GM20431 (cell line): ENCODE data around the gene PCK1.

ENCODE experiments used
- in situ Hi-C: fragments of 300-500 bp; cut with MseI, MboI; formaldehyde crosslinking; loops from one replicate; pipeline ENCODE4 v1.15.0; 2020; ENCODE audit warnings: low sequenced_read_pairs; ENCODE audit not compliant: unreplicated experiment

The PCK1 gene

GRCh38 chr20:57615445-57615811, 54.5 kb downstream of the PCK1 start:
- in situ Hi-C loops: no loop called here

- in situ Hi-C loops: no loop called here
These were observed 55.4 kb downstream of the PCK1 start for GRCh38 chr20:57616143-57616951.

GRCh38 chr20:57617079-57617795, 56.3 kb downstream of the PCK1 start:
- in situ Hi-C loops: no loop called here
